HG03097 (cell line): ENCODE results near the gene SPATA2.
"Not testable (repeated sequence)": the region's sequence is repeated elsewhere in the genome, so short reads cannot be mapped to it uniquely, and the experiment has no call there.

ENCODE experiments used
- ATAC-seq: cut with Tn5 transposase; IDR thresholded peaks from one replicate; pipeline ENCODE4 v1.9.1; 2021; ENCODE audit not compliant: unreplicated experiment, low FRiP score

The SPATA2 gene

DNA sequence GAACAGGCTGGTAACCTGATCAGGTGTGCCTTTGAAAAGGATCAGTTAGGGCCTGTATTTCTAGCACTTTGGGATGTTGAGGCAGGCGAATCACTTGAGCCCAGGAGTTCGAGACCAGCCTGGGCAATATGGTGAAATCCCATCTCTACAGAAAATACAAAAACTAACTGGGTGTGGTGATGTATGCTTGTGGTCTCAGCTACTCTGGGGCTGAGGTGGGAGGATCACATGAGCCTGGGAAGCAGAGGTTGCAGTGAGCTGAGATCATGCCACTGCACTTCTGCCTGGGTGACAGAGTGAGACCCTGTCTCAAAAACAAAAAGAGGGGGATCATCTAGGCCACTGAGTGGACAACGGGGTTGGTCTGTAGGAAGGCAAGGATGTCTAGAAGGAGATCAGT lies 54.1 kb downstream of the SPATA2 start:
- not testable (repeated sequence) for ATAC-seq

- no peak for ATAC-seq
Measured at GRCh38 chr20:49859807-49860206, 55.5 kb downstream of the SPATA2 start.

- no peak for ATAC-seq
Measured at GRCh38 chr20:49859011-49859410, 56.3 kb downstream of the SPATA2 start.

DNA sequence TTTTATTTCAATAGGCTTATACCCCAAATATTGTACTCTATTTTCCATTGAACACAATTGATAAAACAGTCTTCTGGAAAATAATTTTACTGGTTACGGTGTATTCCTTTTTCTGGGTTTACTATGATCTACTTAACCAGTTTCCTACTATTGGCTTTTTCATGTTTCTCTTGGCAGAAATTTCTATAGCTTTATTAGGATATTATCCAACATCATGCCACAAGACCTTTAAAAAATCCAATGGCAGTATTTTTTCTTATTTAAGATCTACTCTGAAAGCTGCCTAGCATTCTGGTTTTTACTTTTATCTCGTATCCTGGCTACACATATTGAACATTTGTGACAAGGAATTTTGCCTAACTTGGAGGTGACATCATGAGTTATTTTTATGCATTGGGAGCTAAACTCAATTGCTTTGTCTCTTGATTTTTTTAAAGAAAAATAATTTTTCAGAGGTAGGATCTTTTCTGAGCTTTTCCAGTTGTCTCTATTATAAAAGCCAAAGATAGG lies 57.2 kb downstream of the SPATA2 start:
- no peak for ATAC-seq

- ATAC-seq: no peak
Measured at GRCh38 chr20:49856904-49857303, 58.4 kb downstream of the SPATA2 start.

GRCh38 chr20:49854190-49854875 lies 61.0 kb downstream of the SPATA2 start:
- ATAC-seq: no peak

GRCh38 chr20:49853640-49854039 lies 61.7 kb downstream of the SPATA2 start:
- ATAC-seq: no peak
